ENCODE data around the gene PIPOX.

Gene PIPOX

DNA sequence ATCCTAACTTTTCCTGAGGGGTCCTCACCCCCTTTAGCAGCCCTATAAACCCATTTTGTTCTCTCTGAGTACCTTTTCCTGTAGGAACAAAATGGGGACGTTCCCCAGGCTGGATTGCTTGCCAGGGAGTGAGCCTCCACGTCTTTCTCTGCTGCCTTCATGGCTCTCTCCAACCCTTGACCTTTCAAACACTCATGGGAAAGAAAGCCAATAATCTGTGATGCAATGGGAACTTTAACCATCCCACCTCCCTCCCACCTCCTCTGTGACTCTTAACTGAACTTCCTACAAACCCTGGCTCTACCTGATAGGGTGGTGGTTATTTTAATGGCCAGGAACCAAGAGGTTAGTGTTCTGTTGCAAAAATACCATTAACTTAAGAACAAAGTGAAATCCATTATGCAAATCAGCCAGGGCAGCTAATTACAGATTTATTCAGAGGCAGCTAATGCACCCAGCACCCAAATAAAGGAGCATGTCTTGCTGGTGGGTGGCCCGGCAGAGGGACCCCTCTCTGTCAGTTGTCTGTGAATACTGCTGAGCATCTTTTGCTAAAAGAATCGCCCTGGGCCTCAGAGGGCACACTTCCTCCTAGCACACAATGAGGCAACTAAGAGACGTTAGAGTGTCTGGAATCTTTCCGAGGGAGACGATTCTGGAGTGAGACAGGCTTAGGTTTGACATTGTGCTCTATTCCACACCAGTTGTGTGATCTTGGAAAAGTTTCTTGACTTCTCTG lies 3.0 kb downstream of the PIPOX start:
- no peak for DNase-seq

DNA sequence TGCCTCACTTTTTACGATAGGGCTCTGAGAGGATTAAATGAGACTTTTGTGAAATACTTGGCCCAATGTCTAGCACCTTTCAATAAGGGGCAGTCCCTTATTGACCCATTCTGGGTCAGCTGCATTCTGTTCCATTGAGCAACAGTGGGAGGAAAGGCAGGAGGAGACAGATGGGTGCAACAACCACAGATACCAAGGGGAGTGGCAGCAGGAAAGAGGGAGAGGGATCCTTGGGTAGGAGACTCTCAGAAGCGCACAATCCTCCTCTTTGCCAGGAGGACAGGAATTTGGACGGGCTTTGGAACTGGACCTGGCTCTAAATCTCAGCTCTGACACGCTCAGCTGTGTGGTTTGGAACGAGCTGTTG lies 3.5 kb downstream of the PIPOX start:
- no peak for DNase-seq

DNA sequence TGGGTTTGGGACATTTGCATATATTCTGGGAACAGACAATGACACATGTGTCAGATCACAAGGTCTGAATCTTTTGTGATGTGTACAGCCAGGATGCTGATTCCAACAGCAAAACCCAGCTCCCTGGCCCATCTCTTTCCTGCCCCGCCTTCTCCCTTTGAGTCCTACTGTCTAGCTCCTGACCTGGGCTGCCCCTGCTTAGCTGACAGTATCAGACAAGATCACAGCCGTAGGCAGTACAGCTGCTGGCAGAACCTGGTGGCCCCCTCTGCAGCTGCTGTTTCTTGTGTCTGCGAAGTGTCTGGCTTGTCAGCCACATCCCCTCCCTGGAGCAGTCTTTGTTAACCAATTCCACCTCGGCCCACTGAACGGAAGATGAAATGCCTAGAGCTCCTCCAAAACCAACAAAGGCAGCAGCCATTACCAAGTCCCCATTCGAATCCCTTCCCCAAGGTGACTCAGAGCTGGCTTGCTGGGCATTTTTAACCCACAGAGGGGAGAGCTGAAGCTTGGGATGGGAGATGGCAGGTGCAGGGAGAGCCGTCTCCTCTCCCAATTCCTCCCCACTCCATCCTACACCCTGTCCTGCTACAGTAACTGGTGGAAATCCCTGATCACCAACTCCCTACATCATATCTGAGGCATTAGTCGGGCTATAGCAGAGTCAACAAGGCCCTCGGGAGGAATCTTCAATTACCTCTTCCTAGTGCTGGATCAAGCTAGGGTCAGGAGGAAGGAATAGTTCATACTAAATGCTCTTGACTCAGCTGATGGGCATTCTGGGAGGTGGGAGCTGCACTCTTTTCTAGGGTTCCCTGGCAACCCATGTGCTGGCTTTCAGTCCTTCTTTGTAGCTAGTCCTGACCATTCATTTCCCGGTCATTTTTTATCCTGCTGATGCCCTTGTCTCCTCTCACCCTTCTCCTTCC lies 5.8 kb downstream of the PIPOX start:
- no peak for DNase-seq

DNA sequence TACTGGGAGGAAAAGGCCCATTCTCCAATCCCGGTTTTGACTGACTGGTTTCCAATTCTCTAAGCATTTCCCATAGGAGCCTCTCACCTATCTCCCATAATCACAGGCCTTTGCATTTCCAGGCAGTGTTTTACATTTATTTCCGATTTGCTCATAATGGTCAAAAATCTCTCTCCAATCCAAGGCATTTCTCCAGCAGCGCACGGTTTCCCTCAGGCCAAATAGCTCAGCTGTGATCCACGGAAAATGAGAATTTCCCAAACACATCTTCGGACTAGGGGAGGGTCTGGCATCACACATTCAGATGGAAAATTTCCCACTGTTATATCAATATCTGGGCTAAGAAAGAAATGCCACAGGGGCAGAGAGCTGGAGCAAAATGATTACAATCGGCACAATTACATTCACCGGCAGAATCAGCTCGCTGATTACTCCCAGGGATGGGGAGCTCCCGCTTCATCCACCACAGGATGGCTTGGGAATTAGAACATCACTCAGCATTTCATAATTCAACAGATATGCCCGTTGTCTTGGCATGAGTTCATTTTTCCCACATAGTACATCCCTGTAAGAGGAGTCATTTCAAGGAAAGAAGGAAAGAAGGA lies 6.7 kb downstream of the PIPOX start:
- no peak for DNase-seq

DNA sequence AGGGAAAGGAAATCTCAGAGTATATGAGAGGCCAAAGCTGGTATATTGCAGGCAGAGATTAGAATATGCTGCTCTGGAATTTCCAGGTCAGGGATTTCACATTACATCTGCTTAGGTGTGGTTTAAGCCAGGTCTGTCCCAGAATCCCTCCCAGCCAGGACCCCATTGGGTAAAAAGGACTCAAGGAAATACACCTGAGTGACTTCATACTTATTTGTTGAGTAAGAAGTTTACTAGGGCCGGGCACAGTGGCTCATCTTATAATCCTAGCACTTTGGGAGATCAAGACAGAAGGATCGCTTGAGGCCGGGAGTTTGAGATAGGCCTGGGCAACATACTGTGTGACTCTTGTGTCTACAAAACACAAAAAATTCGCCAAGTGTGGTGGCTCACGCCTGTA lies 7.2 kb downstream of the PIPOX start:
- DNase-seq, result no peak

DNA sequence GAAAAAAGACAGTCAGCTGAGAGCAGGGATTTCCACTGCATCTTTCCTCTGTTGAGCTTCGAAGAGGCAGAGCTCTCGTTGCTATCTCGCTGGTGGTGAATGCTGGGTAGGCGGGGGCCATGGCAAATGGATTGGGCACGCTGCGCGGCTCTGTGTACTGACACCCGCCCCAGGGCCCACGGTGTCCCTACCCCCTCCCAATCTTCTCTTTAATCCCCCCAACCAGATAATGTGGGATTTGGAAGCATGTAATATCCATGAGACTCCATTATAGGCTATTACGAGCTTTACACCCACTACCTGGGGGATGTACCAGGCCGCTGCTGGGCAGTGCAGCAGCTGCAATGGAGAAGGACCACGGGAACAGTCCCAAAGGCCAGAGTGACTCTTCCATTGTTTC lies 8.3 kb downstream of the PIPOX start:
- no peak for DNase-seq

DNA sequence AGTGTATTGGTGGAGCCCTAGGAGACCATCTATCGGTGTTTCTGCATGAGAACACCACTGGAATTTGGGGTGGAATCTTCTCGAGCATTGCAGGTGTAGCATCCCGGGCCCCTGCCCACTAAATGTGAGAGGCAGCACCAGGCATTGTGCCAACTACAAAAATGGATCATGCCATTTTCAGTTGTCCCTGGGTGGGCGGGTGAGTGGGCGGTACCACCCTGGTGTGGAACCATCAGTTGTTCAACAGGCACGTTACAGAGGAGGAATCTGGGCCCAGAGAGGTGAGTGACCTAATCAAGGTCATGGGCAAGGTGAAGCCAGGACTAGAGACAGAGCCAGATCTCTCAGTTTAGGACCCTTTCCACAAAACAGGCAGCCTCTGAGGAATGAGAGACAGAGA lies 8.8 kb downstream of the PIPOX start:
- peak in 1 of 58 donors; percentile 9 for DNase-seq

DNA sequence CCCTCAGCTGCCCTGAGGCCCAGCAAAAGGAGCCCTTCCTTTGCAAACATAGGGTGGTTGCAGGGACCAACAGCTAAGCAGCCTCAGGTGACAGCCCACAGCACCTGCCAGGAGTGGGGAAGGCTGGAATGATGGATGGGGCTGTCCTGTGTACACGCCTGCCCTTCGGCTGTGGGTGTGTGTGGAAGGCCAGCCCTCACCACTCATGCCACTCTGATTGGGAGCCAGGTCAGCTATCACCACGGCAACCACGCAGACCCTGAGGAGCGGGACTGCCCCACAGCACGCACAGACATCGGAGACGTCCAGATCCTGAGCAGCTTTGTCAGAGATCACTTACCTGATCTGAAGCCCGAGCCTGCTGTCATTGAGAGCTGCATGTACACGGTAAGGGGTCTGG lies 11.9 kb downstream of the PIPOX start:
- no peak for DNase-seq

DNA sequence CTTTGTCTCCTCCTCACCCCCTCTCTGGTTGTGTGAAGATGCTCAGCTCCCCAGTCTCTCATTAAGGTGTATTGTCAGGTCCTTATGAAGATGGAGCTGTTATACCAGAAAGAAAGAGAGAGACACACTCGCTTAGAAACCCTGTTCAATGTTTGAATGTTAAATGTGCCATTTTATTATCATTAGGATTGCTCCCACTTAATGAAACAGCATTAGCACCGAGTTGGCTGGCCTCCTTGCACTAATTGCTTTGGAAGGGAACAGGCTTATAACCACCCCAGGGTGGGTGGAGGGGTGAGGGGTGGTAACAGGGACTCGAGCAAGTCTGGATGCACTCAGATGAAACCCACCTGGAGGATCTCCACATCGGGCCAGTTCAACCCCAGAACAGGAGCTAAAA lies 14.4 kb downstream of the PIPOX start:
- DNase-seq, result peak in 4 of 58 donors; percentile 14 to 31 (median 27)

DNA sequence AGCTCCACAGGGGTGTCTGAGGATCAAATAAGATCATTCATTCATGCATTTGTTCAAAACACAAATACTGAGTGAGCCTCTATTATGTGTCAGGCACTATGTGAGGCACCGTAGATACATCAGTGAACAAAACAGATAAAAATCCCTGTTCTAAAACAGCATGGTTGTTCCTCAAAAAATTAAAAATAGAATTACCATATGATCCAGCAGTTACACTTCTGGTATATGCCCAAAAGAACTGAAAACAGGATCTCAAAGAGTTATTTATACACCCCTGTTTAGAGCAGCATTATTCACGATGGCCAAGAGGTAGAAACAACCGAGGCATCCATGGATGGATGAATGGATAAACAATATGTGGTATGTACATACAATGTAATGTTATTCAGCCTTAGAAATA lies 15.4 kb downstream of the PIPOX start:
- DNase-seq, result no peak

DNA sequence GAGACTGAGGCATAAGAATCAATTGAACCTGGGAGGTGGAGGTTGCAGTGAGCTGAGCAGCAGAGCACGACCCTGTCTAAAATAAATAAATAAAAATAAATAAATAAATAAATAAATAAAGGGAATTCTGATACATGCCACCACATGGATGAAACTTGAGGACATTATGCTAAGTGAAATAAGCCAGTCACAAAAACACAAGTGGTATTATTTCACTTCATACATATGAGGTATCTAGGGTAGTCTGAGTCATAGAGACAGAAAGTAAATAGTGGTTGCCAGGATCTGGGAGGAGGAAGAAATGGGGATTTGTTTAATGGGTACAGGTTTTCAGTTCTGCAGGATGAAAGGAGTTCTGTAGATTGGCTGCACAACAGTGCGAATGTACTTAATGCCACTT lies 16.3 kb downstream of the PIPOX start:
- no peak for DNase-seq

DNA sequence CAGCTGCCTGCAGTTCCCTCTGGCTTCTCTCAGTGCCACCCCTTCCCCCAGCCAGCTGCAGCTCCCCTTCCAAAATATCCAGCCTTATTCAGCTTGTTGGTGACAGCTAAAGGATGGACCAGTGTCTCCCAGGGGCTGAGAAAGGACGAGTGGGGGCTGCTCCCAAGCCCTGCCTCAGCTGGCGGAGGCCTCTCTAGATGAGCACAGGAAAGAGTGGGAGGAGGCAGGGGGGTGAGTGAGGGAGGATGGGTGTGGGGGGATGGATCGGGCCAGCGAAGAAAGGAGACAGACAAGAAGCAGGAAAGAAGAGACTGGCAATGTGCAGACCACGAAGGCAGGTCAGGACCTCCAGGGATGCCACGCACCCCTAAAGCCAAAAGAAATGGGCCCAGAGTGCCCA lies 17.5 kb downstream of the PIPOX start:
- peak in 3 of 58 donors; percentile 10 to 24 (median 12) for DNase-seq

DNA sequence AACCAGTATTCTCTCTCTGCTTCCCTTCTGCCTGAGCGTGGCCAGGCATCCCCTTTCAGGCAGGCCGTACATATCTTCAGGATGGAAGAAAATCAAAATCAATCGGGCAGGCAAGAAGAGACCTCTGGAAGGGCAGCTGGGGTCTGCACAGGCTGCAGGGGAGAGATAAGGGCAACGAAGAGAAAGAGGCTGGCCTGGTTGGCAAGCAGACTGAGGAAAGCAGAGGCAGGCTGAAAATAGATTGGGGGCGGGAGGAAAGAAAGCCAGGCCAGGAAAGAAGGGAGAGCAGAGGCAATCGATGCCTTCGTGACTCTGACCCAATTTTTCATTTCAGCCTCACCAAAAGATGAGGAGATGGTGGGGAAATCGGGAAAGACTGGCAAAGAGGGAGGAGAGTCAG lies 18.1 kb downstream of the PIPOX start:
- DNase-seq, result peak in 15 of 58 donors; percentile 8 to 52 (median 21)

DNA sequence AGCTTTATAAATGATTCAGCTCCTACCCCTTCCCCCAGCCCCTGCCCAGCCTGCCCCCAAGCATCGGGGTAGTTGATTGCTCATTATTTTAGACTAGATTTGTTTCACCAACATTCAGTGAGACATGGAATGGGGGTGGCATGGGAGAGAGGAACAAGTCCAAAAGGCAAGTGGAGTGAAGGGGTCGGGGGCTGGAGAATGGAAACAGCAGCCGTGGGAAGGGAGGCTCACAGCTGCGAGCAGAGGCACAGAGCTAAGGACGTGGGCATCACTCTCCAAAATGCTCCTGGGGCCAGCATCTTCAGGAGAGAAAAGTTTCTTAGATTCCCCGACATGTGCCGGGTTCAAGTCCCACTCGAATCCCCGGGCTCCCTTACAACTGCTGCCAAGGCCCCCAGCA lies 19.3 kb downstream of the PIPOX start:
- DNase-seq, result no peak

DNA sequence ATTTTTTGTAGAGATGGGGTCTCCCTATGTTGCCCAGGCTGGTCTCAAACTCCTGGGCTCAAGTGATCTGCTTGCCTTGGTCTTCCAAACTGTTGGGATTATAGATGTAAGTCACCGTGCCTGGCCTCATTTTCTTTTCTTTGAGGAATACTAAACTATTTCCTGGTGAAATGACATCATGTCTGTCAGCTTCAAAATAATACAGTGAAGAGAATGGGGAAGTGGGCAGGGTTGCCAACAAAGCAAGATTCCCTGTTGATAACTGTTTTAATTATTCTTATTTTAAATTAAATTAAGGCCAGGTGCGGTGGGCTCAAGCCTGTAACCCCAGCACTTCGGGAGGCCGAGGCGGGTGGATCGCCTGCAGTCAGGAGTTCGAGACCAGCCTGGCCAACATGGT lies 21.1 kb downstream of the PIPOX start:
- no peak for DNase-seq

DNA sequence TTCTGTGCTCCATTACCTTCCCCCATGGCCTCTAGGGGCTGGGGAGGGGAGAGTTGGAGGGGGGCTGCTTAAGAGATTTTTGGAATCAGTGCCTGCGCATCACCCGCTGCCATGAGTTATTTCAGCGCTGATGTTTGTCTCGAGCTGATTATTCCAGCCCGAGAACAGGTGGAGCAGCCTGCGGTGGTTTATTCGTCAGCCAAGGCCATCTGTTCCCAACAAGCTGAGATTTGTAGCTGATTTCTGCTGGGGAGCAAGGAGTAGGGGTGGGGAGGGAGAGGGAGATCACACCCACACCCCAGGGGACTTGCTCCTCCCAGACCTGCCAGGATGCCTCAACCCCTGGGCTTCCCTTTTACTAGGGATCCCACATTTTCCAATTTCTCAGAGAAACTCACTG lies 23.1 kb downstream of the PIPOX start:
- peak in 12 of 58 donors; percentile 16 to 68 (median 26) for DNase-seq

DNA sequence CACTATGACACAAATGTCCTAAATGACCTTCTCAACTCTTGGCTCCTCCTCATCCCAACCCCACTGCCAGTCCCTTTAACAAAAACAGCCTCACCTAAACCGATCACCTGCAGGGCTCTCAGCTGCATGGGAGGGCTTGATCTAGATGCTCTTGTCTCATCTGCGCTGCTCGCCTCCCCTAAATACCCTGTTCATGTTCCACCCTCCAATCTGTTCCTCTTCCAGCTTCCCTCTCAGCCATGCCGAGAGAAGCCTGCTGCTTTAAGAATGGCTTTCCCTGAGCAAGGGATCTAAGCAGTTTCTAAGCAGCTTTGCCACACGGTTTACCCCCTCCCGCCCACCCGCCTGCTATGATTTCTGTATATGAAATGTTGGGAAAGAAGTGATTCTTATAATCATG lies 23.7 kb downstream of the PIPOX start:
- DNase-seq, result peak in 4 of 58 donors; percentile 13 to 31 (median 23)

DNA sequence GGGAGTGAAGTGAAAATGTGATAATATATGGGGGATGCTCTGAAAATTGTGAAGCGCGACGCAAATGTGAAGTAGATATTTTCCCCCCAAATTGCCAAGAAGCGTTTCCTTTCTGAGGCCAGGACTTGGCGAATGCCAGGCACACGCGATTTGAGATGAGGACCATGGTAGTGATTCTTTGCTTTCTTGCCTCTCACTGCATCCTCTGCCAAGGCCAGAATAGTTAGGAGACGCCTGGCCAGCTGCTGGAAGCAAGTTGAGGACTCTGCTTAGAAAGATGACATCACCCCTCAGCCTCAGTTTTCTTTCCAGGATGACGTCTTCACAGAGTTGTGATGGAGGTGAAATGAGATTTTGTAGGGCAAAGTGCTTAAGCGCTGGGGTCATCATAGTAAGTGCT lies 25.9 kb downstream of the PIPOX start:
- peak in 28 of 58 donors; percentile 9 to 64 (median 32) for DNase-seq

DNA sequence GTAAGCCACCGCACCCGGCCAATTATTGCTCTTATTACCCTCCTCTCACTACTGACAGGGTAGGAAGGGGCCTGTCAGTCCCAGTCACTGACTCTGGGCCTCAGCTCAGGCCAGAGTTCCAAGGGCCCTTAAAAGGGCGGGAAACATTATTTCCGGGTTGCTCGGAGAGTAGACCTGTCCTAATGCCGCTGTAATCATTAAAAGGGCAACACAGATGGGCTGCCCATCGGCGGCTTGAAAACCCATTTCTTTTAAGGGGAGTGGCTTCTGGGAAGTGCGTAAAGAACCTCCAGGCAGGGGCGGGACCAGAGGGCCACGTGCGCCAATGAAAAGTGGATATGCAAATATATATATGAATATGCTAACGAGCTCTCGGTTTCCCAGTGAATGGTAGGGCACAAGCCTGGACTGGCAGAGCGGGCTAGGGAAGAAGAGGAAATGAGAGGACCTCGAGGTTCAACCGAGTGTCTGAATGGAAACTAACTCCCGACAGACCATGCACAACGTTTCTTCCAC lies 26.6 kb downstream of the PIPOX start:
- peak in 11 of 58 donors; percentile 10 to 31 (median 19) for DNase-seq

DNA sequence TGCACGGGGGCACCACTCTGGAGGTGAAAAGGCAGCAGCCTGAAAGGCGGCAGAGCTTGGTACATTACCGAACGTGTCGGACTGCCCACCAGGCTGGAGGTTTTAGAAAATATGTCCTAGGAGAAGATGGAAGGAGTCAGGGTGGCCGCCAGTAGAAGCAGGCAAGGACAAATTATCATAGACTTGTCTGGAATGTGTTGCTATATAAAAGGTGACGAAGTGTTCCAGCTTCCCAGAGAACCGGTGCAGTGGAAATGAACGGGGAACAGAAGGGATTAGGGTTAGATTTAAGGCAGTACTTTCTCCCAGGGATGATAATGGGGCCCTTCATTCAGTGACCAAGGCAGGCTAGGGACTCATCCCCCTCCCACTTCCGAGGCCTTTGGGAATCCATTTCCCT lies 27.4 kb downstream of the PIPOX start:
- no peak for DNase-seq

DNA sequence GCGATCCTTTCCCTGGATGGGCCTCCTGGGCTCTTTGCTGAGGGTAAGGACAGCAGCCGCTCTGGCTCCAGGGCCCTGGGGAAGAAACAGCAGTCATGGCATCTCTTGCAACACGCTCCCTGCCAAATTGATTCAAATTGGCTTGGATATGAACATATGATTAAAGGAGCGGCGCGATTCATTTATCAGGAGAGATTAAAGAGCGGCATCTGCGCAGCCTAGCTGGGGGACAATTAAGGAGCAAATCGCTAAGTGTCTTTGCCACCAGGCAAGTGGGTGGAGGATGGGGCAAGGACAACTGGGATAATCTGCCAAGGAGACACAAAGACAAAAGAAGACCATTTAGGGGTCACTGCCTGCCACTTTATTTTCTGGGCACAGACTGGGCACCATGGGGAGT lies 27.8 kb downstream of the PIPOX start:
- peak in 1 of 58 donors; percentile 14 for DNase-seq

DNA sequence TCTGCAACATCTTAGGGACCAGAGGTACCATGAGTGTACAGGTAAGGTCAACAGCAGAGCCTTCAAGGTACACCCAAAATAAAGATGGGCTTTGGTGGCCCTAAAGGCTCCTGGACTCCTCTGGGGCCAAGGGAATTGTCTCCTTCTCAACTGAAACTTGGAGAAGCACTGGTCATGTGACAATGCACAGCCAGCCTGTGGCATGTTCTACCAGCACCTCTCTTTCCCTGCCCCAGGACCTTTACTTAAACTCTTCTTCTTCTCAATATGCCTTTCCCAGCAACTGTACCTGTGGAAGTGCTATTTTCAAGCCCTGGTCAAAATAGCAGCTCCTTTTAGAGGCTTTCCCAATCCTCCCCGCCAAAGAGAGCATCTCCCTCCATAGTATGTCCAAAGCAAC lies 28.4 kb downstream of the PIPOX start:
- DNase-seq, result no peak

Data from anterior cingulate cortex (tissue), 58 donors.